ENCODE measurements around the gene CHTOP.

DNA sequence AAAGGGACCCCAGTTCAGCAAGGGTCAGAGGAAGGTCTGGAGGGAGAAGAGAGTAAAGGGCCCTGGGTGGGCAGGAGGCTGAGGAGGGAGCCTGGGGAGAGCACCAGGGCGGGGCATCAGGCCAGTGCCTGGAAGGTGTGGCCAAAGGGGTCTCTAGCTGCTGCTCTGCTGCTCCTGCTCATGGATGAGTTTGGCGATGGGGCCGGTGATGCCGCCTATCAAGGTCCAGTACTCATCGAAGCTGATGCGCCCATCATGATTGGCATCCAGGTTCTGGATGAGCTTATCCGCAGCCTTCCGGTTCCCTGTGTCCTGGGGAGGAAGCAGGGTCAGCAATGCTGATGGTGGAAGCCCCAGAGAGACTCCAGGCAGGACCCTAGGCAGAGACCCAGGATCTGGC lies 26.5 kb upstream of the CHTOP start:
- TF ChIP-seq, protein P1, sequence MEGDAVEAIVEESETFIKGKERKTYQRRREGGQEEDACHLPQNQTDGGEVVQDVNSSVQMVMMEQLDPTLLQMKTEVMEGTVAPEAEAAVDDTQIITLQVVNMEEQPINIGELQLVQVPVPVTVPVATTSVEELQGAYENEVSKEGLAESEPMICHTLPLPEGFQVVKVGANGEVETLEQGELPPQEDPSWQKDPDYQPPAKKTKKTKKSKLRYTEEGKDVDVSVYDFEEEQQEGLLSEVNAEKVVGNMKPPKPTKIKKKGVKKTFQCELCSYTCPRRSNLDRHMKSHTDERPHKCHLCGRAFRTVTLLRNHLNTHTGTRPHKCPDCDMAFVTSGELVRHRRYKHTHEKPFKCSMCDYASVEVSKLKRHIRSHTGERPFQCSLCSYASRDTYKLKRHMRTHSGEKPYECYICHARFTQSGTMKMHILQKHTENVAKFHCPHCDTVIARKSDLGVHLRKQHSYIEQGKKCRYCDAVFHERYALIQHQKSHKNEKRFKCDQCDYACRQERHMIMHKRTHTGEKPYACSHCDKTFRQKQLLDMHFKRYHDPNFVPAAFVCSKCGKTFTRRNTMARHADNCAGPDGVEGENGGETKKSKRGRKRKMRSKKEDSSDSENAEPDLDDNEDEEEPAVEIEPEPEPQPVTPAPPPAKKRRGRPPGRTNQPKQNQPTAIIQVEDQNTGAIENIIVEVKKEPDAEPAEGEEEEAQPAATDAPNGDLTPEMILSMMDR (IDR thresholded peaks at IDR 0.05): no peak
- no peak for TF ChIP-seq POLR2AphosphoS5 (IDR thresholded peaks at IDR 0.05)
